Measurements from ENCODE around the gene PRKCA. TPM values are rescaled to one million over a fixed set of nuclear protein-coding genes. Genes with fewer than 3 reads are reported as not detected.
"Not testable (repeated sequence)": the region's sequence is repeated elsewhere in the genome, so short reads cannot be mapped to it uniquely, and the experiment has no call there.

The PRKCA gene
- total RNA-seq, 1 donor from 2014 or later: 5.4 TPM

DNA sequence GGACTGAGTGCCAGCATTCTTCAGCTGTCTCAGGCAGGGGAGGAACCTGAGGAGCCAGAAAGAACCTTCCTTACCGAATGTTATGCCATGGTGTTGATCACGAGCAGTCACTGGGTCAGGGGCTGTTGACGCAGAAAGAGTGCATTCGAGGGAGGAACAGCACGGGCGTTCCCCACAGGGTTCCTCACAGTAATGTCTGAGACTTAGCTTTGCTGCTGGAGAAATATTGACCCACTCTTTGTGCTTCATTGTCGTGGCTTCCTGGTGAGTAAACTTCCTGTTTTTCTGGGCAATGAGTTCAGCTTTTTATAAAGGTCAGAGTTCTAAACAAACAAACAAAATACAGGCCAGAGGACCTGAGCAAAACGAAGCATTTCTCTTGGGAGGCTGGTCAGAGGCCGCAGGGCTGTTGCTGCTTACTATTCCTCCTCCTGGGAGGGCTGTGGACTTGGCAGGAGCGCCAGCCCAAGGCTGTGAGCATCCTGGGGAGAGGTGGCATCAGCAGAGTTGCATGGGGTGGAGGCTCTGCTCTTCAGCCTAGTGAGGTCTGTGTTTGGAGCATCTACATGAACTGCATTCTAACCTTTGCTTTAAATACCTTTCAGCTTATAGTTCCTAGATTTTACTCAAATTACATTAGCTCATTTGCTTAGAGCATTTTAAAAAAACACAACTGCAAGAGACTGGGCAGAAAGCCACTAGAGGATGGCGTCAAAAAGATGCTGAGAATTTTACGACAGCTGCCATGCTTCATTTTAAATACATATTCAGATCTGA is 389.4 kb downstream of the PRKCA start:
- DNase-seq: peak; percentile 86

DNA sequence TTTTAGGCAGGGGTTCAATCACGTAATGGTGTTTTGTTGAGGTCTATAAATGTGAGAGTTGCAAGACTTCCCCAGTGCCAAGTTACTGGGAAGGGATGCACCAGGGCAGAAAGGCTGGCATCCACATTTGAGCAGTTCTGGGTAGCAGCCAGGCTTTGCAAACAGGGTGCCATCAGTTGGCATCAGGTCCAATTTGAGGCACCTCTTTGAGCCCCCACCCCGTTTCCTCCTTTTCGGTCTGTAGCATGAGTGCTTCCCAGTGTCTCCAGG is 389.9 kb downstream of the PRKCA start:
- no peak for DNase-seq

DNA sequence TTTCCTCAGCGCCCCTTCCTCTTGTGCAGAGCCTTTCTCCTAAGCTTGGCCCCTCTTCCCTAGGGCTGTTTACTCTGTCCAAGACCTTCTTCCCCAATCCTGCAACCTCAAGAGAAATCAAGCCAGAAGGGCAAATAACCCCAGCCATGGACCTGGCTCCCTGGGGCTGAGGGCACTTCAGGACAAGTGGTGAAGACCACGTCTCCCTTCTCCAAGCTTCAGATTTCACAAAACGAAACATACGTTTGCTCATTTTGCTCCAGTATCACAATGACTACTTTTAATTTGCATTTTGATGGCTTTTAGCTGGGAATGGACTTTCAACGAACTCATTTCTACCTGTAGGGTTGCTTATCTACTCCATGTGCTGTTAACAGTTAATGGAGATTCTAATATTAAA is 392.7 kb downstream of the PRKCA start:
- no peak for DNase-seq

DNA sequence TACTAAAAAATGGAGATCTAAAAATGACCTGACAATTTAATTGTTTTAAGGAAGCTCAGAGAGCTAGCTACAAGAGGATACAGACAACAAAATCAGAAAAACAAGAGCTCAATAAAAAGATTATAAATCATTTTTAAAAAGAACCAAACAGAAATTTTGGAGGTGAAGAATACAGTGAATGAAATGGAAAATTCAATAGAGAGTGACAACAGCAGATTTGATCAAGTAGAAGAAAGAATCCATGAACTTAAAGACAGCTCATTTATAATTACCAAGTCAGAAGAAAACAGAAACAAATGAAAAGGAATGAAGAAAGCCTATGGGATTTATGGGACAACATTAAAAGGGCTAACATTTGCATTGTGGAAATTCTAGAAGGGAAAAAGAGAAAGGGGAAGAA is 395.9 kb downstream of the PRKCA start:
- no peak for DNase-seq

DNA sequence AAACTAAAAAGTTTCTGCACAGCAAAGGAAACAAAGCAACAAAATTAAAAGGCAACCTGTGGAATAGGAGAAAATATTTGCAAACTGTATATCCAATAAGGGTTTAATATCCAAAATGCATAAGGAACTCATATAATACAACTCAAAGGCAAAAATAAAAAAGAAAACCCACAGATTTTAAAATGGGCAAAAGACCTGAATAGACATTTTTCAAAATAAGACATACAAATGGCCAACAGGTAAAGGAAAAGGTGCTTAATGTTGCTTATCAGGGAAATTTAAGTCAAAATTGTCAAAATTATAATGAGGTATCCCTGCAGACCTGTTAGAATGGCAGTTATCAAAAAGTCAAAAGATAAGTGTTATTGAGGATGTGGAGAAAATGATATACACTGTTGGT is 399.0 kb downstream of the PRKCA start:
- DNase-seq: no peak

DNA sequence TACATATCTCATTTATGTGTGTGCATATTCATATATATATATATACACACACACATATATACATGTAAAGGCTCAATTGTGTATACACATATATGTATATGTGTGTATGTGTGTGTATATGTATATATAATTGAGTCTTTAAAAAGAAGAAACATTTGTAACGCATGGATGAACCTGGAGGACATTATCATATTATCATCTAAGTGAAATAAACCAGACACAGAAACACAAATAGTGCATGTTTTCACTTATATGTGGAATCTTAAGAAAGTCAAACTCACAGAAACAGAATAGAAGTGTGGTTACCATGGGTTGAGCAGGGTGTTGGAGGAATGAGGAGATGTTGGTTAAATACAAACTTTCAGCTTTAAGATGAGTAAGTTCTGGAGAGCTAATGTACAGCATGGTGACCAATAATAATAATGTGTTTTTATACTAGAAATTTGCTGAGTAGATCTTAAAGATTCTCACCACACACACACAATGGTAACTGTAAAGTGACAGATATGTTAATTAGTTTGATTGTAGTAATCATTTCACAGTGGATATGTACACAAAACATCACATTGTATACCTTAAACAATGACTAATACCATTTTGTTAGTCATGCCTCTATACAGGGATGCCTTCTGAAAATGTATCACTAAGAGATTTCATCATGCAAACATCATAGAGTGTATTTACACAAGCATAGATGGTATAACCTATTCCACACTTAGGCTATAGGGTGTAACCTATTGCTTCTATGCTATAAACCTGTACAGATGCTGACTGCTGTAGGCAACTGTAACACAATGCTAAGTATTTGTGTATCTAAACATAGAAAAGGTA is 399.9 kb downstream of the PRKCA start:
- DNase-seq: no peak

DNA sequence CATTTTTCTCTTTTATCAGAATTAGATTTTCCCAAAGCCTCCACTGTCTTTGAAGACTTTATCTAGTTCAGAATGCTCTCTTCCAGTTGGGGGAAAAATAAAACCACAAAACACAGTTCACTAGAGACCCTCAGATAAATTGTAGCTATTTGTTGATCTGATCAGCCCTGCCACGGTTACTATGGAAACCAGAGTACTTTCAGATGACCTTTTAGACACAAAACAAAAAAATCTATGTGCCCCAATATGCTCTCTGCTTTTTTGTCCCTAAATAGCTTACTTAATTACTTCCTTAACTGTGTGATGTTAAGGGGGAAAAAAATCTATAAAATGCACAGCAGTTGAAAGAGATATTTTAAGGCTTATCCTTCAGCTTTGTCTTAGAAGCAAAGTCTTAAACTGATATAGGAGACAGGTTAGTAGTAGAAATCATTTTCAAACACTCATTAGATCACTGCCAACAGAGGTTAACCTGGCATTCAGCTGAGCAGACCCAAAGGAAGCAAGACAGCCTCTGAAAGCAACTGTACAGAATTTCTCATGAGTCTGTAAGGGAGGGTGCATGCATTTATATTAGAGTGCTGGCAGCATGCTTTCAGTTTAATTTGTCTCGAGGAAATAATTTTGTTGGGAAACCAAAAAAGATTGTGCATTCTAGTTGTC is 402.6 kb downstream of the PRKCA start:
- no peak for DNase-seq

DNA sequence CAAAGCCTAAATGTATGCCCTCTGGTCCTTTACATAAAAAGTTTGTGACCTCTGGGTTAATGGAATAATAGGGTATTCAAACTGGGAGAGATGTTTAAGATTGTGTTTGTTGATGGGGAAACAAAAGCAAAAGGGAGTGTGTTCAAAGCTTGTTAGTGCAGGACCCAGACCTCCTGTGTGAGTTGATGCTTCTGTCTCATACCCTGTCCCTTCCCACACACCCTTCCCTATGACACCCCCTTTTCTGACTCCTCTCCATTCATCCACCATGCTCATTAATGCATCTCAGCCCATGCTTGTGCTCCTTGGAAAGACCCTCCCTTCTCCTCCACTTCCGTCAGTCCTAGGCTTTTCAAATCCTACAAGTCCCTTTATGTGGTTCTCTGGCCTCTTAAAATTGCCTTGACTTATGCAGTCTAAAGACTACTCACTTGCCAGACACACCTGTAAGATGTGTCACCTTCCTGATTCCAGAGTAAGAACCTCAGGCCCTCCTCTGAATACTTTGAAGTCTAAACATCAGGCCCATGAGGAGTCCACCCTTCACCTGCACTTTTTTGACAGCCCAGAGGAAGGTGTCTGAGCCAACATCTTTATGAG is 404.5 kb downstream of the PRKCA start:
- DNase-seq: no peak

DNA sequence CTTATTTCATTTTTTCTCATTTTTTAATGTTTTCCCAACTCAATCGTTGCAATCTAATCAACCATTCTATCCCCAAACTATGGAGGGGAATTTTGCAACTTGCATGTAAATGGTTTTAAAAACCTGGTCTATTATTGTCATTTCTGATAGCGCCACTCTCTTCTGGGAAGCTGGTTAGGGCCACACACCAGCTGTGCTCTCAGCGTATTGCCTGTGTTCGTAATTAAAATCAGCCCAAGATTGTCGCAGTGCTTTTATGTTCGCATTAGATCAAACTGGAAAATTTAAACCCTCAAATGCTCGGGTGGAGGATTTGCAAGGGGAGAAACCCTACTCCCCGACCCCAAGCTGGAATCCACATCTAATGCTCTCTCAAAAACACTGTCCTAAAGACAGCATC is 409.0 kb downstream of the PRKCA start:
- no peak for DNase-seq

DNA sequence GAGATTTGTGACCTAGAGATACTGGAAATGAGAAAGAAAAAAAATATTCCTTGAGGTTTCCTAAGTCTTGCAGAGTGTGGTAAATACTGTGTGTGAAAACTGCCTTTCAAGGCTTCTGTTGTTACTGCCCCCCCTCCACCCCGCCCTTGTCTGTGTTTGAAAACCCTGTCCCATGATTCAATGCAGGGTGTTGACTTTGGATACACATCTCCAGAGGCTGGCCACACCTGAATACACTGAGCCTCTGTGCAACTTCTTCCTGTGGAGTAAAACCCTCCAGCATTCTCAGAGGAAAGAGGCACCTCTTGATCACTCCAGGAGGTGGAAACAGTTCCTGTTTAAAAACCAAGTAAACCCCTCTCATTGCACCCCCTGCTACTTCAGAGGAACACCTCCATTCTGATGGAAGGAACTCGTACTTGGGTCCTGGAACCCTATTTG is 409.5 kb downstream of the PRKCA start:
- no peak for DNase-seq

DNA sequence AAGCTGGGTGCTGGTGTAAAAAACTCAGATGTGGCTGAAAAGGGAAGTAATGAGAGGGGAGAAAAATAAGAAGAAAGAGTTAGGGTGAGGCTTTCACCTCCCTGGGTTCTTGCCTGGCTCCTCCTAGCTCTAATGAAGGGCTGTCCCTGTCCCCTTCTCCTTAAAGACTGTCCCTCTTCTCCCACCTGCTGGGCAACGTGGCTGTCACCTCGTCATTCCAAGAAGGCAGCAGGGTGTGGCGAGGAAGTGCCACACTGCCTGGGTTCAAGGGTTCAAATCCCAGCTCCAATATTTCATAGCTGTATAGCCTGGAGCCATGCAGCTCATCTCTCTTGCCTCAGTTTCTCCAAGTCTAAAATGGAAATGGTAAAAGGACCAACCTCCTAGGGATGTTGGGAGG is 410.0 kb downstream of the PRKCA start:
- no peak for DNase-seq

DNA sequence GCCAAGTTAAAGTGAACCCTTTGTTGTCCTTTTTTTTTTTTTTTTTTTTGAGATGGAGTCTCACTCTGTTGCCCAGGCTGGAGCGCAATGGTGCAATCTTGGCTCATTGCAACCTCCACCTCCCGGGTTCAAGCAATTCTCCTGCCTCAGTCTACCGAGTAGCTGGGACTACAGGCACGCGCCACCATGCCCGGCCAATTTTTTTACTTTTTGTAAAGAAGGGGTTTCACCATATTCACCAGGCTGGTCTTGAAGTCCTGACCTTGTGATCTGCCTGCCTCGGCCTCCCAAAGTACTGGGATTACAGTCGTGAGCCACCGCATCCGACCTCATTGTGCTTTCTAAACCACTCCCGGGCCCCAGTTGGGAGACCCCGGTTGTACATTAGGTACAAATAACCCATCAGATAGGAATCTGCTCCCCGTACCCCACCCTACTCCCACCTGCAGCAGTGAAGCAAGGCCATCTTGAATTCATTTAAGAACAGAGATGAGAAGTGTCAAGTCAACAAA is 410.7 kb downstream of the PRKCA start:
- DNase-seq: not testable (repeated sequence)

DNA sequence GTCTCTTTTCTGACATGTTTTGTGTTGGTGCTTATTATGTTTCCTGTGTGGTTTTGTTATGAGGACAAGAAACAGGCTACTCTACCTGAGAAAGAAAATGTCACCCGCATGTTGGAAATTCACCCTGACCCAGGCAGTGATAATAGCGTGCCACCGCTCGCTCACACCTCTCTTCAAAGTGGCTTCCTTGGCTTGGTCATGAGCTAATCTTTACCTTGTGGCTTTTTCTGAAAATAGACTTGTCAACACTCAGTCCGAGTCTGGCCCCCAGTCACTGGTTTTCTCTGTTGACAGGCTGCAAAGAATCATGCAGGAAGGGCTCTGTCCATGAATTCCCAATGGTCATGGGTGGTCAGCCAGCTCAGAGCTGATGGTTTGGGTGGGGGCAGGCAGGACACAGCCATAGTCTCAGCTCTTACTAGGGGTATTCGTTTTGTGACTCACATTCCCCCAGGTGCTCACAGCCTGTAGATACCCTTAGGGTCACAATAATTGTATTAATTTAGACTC is 411.2 kb downstream of the PRKCA start:
- DNase-seq: no peak

DNA sequence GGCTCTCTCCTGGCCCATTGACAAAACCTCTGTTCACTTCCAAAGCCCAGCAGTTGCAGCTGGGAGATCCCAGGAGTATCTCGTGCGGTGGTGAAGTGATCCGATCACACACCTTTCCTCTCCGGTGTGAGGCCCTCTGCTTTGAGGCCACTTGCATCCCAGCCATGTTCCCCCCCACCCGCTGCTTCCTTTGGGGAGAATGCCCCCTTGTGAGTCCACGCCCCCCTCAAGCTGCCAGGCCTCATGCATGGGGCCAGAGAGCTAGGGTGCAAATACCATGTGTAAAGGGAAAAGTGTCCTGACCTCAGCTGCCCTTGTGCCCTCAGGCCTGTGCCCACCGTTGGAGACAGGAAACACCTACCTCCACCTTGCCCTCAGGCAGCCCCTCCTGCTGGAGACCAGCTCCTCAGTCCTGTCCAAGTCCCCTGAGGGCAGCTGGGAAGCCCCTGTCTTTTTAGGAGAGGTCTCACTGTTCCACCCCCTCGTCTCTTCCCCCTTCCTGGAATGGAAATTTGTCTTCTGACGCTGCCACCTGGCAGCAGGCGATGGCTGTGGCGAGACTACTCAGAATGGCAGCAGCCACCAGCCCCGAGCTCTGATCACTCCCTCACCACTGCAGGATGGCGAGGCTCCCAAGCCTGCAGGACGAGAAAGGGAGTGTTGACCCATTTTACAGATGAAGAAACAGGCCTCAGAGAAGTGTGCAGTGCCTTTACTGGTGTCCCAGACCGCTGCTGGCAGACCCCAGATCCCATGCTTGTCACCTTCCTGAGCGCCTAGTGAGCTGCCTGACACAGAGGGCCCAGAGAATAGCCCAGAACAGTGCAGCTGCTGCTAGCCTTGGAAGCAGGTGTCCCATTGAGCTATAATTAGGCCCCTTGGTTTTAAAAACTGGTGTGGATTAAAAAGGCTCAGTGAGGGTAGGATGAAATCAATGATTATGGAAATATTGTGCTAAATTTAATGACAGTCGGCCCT is 411.9 kb downstream of the PRKCA start:
- no peak for DNase-seq

DNA sequence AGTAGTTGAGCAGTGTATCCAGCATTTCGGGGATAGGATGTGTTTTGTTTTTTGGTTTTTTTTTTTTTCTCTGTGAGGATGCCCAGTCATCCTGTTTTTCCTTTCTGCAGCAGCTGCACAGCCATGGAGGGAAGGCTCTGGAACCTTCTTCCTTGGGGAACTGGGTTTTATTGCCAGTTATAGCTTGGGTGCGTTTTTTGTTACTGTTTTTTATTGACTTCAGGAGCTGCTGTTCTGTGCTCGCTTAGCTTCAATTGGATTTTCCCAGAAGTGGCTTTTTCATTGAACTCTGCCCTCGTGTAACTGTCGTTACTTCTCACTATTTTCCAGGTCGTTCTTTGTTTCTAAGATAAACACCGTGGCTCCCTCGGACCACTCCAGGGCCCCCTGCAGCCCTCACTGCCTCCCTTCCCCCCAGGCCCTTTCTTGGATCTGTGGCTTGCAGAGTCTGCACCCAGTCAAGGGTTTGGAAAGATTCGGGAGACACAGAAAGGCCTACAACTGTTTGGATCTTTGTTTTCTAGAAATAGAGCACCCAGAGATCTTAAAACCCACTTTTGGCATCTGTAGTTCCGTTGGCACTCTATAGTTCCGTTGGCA is 412.8 kb downstream of the PRKCA start:
- DNase-seq: no peak

DNA sequence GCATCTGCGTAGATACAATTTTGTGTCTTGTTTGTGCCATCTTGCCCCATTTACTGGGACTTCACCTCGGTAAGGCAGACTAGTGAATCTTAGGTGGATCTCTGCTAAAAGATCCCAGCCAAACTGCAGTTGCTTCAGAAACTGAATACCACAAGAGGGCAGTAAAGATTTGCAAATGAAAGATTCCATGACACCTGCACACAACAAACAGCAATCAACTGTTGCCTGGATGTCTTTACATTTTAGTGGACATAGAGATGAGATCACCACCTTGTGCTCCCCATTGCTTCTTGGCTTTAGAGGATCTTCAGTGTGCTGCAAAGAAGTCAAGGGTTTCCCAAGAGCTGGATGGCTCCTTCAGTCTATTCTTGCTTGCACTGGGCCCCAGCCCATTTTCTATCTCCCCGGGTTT is 413.3 kb downstream of the PRKCA start:
- peak; percentile 86 for DNase-seq

DNA sequence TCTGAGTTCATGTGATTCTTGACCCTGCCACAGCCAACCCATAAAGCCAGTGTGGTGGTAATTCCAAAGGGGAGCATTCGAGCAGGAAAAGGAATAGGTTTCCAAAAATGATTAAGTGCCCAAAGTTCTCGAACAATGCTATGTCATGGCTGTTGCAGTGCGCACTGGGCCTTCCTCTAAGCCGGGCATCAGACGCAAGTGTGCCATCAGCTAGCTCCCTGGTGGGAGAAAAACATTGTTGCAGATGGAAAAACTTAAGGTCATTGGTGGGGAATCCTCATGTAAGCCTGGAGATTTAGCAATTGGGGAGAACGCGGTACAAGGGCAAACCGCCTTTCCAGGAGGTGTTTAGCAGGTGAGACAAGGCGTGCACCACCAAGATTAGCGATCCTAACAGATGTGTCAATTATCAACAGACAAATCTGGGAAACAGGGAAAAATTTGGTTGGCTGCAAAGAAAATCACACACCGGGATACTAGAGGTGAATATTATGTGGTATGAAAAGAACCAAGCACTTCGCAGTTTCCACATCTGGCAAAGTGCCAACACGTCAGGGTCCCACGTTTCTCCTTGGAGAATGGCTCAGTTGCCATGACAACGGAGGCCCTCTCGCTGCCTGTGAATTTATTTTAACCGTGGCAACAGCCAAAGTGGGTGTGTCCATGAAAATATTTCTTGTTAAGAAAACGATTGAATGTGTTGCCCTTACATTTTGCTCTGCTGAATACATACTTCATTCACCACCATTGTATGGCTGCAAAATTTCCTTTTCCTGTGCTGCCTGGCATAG is 414.0 kb downstream of the PRKCA start:
- DNase-seq: peak; percentile 58

DNA sequence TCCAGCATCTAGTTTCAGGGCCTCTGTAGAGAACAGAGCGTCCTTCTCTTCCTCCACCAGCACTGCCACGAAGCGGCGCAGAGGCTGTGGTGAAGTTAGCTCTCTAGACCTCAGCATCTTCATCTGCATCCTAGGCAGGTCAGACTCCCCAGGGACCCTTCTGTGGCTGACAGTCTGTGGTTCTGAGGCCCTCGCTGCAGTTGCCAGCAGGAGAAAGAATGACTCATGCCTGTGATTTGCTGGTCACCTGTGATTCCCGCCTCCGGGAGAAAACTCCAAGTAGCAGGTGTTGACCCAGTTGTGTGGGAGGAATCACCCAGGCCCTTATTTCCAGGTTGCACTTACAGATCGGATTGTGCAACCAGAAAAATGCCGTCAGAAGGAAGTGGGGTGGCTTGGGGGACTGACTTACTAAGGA is 415.2 kb downstream of the PRKCA start:
- DNase-seq: no peak

DNA sequence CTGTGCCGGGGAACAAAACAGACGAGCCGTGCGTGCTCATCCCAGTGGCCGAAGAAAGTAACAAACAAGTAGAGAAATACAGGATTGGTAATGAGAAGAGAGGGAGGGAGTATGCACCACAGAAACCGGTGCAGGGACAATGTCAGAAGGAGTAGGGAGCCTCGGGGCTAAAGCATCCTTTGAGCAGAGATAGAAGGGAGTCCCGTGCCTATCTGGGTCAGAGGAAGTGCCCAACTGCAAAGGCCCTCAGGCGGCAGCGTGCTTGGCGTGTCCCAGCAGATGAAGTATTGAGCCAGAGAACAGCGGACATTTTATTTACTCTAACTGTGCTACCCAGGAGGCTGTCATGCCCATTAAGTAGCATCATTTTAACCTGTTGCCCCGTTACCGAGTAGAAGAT is 417.6 kb downstream of the PRKCA start:
- no peak for DNase-seq

DNA sequence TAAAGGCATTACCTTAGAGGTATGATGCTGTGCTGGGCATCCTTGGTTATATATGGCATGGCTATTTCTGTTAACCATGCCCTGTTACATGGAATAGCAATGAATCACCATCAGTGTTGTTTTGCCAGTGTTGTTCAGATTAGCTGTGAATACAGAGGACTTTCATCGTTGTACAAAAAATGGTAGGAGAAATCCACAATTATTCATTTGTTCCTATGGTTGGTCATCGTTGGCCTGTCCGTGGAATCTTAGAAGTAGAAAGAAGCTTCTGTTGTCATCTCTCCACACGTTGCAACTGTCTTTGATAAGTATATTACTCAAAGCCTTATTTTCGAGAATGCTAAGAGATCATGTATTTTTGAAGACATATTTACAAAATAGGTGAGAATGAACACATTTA is 418.2 kb downstream of the PRKCA start:
- DNase-seq: no peak
